Lung (tissue), 12 donors: ENCODE measurements around the gene UBAP2. TPM values are rescaled to one million over a fixed set of nuclear protein-coding genes. Genes with fewer than 3 reads are reported as not detected.

Experiments used
- ATAC-seq: fragments of 200-7000 bp; cut with Tn5 transposase; one replicate; pipeline ENCODE4 v1.9.1; 2020; ENCODE audit warnings: moderate number of reproducible peaks; ENCODE audit not compliant: insufficient read depth, low FRiP score
- DNase-seq, 3 donors: peaks; one replicate each; pipeline ENCODE4 v3.0.0-alpha.2; 2013 to 2017
- H3K27ac ChIP-seq, 2 donors: one replicate each; pipeline ENCODE4 v1.5.1; 2013; ENCODE audit warnings: mild to moderate bottlenecking in 2 of 2, moderate library complexity in 2 of 2, control low read depth in 1 of 2, inconsistent platforms in 1 of 2, low read depth in 1 of 2, low read length in 1 of 2
- H3K27me3 ChIP-seq, 3 donors: one replicate each; pipeline ENCODE4 v1.5.1; 2013; ENCODE audit warnings: low read length in 2 of 3; ENCODE audit not compliant: control insufficient read depth in 3 of 3, insufficient read depth in 3 of 3
- H3K36me3 ChIP-seq, 4 donors: one replicate each; pipeline ENCODE4 v1.5.1; 2013; ENCODE audit warnings: low read length in 4 of 4, mild to moderate bottlenecking in 1 of 4, moderate library complexity in 1 of 4; ENCODE audit not compliant: control insufficient read depth in 4 of 4, insufficient read depth in 4 of 4
- H3K4me1 ChIP-seq, 5 donors: one replicate each; pipeline ENCODE4 v1.5.1; 2013; ENCODE audit warnings: low read length in 5 of 5, mild to moderate bottlenecking in 2 of 5, moderate library complexity in 1 of 5; ENCODE audit not compliant: control insufficient read depth in 5 of 5, insufficient read depth in 5 of 5
- H3K4me3 ChIP-seq: one replicate; pipeline ENCODE4 v1.5.1; 2013; ENCODE audit warnings: mild to moderate bottlenecking, control low read depth, moderate library complexity
- H3K9ac ChIP-seq, 2 donors: one replicate each; pipeline ENCODE4 v1.5.1; 2013; ENCODE audit warnings: low read length in 2 of 2, control low read depth in 1 of 2; ENCODE audit not compliant: insufficient read depth in 1 of 2
- H3K9me3 ChIP-seq, 4 donors: one replicate each; pipeline ENCODE4 v1.5.1; 2013; ENCODE audit warnings: low read length in 3 of 4, mild to moderate bottlenecking in 1 of 4, moderate library complexity in 1 of 4; ENCODE audit not compliant: control insufficient read depth in 4 of 4, insufficient read depth in 3 of 4
- CTCF ChIP-seq: IDR thresholded peaks from 2 replicates; pipeline ENCODE4 v1.5.1; 2012; ENCODE audit warnings: mild to moderate bottlenecking; ENCODE audit errors: control extremely low read depth, extremely low read depth
- WGBS, 2 donors: extraction: QIAGEN DNeasy Blood & Tissue Kit; methylation state at CpG; one replicate each; pipeline ENCODE4 v1.1.7; 2013; 5-methylcytosine and 5-hydroxymethylcytosine counted together
- polyA plus RNA-seq, 2 donors: library from polyadenylated mRNA; stranded (reverse); fragments of 200-250 nt; gene quantifications; one replicate each; pipeline ENCODE4 v1.2.1, GENCODE V29; 2013
- total RNA-seq, 2 donors: library from RNA; depleted of rRNA in 1 of 2; stranded (reverse); fragments of >200 nt in 1 of 2; gene quantifications; one replicate each; pipeline ENCODE4 v1.2.1, GENCODE V29; 2014 to 2021
- donor health status: control.
- donor health status: control.
- donor health status: Bipolar disorder and iron deficiency.
- donor health status: healthy.
- donor health status: DM: yes; HTN: yes; CAD: no.

UBAP2 gene
- total and polyA plus RNA-seq, 4 donors = 12.6 to 45.4 (median 21.3) TPM

DNA sequence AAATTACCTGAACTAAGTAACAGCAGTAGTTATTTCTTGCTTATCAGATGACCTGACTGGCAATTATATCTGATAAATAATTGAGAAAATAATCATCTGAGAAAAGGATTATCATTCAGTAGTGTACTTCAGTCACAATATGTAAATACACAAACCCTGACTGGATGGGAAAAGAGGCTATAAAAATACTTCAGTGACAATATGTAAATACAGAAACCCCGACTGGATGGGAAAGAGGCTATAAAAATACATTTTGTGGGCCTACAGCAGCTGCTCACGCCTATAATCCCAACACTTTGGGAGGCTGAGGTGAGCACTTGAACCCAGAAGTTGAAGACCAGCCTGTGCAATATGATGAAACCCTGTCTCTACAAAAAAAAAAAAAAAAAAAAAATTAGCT lies 11.1 kb downstream of the UBAP2 start:
- WGBS, 2 donors = 75 to 86% methylated on average over 2 of the region's 2 CpGs
- H3K36me3 ChIP-seq = peaks cover 0 to 5% (median 0%) of the 10 kb centered on the region in 4 donors
- H3K4me1 ChIP-seq = no peaks in the 10 kb centered on the region
- no peak for ATAC-seq
- no peak overlapping the region for H3K9ac ChIP-seq
- no peak overlapping the region for H3K27ac ChIP-seq
- TF ChIP-seq CTCF = no peak
- DNase-seq = no peak
- H3K9me3 ChIP-seq = no peaks in the 10 kb centered on the region
- no peak overlapping the region for H3K4me3 ChIP-seq
- no peaks in the 10 kb centered on the region for H3K27me3 ChIP-seq

DNA sequence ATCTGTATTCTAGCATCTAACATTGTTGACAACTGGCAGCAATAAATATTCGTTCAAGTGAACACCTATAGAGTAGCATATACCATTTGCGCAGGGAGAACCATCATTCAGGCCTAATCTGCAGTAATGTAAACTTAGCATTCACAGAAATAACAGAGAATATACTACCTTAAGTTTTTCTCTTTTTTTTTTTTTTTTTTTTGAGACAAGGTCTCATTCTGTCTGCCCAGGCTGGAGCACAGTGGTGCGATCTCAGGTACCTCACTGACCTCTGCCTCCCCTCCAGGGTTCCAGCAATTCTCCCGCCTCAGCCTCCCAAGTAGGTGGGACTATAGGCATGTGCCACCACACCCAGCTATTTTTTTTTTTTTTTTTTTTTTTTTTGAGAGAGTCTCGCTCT lies 12.1 kb downstream of the UBAP2 start:
- H3K36me3 ChIP-seq = peaks cover 0 to 7% (median 4%) of the 10 kb centered on the region in 4 donors
- 91 to 93% methylated on average over 5 of the region's 5 CpGs for WGBS, 2 donors
- H3K9me3 ChIP-seq = no peaks in the 10 kb centered on the region
- DNase-seq (no peak), ATAC-seq (no peak)
- TF ChIP-seq CTCF = no peak
- H3K4me3 ChIP-seq = no peak overlapping the region
- H3K9ac ChIP-seq = no peak overlapping the region
- no peaks in the 10 kb centered on the region for H3K4me1 ChIP-seq
- no peak overlapping the region for H3K27ac ChIP-seq
- H3K27me3 ChIP-seq = no peaks in the 10 kb centered on the region

DNA sequence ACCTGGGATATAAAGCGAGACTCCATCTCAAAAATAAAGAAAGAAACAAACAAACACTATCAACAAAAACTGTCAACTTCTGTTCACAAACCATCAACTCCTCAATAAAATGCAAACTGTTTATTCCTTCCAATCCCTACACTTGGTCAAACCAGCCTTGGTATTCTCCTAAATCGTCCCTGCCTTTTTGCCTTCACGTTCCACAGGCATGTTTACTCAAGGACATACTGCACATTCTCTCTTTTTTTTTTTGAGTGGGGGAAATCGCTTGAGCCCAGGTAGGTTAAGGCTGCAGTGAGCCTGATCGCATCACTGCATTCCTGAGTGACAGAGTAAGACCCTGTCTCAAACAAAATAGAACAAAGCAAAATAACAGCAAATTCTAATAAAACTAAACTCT lies 13.0 kb downstream of the UBAP2 start:
- no peak overlapping the region for H3K4me3 ChIP-seq
- DNase-seq = peak in 2 of 3 donors; percentile 7 to 22
- no peaks in the 10 kb centered on the region for H3K4me1 ChIP-seq
- H3K9me3 ChIP-seq = no peaks in the 10 kb centered on the region
- no peak for ATAC-seq
- no peak overlapping the region for H3K9ac ChIP-seq
- H3K27ac ChIP-seq = no peak overlapping the region
- peaks cover 2 to 7% (median 5%) of the 10 kb centered on the region in 4 donors for H3K36me3 ChIP-seq
- no peaks in the 10 kb centered on the region for H3K27me3 ChIP-seq
- 65 to 81% methylated on average over 5 of the region's 5 CpGs for WGBS, 2 donors
- no peak for TF ChIP-seq CTCF

DNA sequence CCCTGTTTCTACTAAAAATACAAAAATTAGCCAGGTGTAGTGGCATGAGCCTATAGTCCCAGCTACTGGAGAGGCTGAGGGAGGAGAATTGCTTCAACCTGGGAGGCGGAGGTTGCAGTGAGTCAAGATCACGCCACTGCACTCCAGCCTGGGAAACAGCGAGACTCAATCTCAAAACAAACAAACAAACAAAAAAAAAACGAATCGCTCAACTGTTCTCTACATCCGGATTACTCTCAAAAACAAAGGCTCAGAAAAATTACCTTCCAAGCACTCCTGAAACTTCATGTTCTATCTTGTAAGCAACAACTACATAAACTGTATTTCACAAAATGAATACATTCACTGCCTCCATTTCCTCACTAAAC lies 14.0 kb downstream of the UBAP2 start:
- Histone ChIP-seq H3K9ac (no peak overlapping the region), H3K27ac (no peak overlapping the region), H3K27me3 (no peaks in the 10 kb centered on the region), H3K36me3 (peaks cover 0 to 7% (median 3%) of the 10 kb centered on the region in 4 donors), H3K4me1 (no peaks in the 10 kb centered on the region), H3K4me3 (no peak overlapping the region), H3K9me3 (no peaks in the 10 kb centered on the region)
- ATAC-seq (no peak), DNase-seq (no peak)
- no peak for TF ChIP-seq CTCF
- WGBS, 2 donors = 82 to 83% methylated on average over 6 of the region's 6 CpGs
